Stimulated activated CD4-positive, alpha-beta T cell treated with anti-CD3 and anti-CD28 coated beads, Interleukin-4, amount 100 ng/mL, for 1 hour (primary cell): ENCODE results near the gene CYP2A6.
"Not testable (repeated sequence)": the region's sequence is repeated elsewhere in the genome, so short reads cannot be mapped to it uniquely, and the experiment has no call there.

Experiments used
- DNase-seq: peaks from one replicate; pipeline ENCODE4 v3.0.0-alpha.2; 2020

Gene CYP2A6

DNA sequence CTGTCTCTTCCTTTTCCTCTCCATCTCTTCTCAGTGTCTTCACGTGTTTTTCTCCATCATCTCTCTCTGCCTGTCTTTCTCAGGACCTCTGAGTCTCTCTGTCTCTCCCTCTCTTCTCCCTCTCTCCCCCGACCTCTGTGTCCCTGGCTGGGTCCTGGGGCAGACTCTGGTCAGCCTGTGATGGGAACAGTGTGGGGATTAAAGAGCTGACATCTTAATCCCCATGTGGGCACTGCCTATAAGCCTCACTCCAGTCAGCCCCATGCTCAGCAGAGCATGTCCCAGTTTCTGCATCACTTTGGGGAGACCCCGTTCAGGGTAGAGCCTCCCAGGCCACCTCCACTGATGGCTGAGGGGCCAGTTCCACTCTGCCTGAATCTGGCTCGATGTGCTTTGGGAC lies 35.0 kb downstream of the CYP2A6 start:
- DNase-seq, result no peak

DNA sequence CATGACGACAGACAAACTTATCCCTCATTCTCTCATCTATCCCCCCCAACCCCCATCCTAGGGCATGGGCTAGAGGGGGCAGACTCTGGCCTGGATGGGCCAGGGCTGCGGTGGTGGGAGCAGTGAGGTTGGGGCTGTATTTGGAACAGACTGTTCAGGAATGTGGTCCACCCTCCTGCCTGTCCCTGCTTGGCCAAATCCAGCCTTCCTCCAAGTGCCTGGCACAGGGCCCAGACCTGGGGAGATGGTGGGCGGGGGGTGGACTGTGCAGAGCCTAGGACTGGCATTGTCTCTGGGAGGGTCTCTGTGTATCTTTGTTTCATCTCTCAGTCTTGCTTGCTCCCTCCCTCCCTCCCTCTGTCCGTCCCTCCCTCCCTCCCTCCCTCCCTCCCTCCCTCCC lies 37.1 kb downstream of the CYP2A6 start:
- DNase-seq, result no peak

DNA sequence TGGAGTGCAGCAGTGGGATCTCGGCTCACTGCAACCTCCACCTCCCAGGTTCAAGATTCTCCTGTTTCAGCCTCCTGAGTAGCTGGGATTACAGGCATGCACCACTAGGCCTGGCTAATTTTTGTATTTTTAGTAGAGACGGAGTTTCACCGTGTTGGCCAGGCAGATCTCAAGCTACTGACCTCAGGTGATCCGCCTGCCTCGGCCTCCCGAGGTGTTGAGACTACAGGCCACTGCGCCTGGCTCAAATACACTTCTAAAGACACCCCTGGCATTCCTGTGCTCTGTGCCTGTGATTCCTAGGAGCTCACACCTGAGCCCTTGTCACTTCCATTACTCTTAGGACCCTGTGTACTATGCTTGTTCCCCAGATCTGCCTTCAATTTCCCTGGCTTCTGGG lies 37.7 kb downstream of the CYP2A6 start:
- DNase-seq, result not testable (repeated sequence)

DNA sequence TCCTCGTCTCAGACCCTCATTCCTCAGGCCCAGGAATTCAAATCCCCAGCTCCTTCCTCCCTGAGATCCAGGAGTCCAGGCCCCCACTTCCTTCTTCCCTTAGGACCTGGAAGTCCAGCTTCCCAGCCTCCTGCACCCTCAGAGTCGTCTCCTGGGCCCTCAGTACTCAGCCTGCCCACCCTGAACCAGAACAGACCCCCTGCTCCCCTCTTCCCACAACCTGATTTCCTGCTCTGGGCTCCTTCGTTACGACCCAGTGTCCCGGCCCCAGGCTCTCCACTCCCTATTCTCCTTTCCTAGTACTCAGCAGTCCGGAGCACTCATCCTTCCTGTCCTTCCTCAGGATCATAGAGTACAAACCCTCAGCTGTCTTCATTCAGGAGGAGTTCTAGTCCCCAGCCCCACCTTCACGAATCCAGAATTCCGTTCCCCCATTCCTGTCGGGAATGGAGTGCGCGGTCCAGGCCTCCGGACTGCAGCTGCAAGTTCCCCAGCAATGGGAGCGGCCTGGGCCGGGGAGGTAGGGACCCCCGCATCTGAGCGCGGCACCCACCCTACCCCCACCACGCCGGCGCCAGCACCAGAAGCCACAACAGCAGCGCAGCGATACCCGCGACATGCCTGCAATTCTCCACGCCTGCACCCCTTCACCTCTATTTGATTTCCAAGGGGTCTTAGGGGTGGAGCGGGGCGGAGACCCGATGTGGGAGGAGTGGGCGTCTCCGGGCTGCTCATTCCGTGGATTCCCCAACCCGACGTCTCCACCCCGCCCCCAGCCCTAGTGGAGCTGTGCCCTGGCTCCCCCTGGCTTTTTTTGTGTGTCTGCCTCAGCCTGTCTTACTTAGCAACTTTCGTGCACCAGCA lies 38.5 kb downstream of the CYP2A6 start:
- peak; percentile 41 for DNase-seq

DNA sequence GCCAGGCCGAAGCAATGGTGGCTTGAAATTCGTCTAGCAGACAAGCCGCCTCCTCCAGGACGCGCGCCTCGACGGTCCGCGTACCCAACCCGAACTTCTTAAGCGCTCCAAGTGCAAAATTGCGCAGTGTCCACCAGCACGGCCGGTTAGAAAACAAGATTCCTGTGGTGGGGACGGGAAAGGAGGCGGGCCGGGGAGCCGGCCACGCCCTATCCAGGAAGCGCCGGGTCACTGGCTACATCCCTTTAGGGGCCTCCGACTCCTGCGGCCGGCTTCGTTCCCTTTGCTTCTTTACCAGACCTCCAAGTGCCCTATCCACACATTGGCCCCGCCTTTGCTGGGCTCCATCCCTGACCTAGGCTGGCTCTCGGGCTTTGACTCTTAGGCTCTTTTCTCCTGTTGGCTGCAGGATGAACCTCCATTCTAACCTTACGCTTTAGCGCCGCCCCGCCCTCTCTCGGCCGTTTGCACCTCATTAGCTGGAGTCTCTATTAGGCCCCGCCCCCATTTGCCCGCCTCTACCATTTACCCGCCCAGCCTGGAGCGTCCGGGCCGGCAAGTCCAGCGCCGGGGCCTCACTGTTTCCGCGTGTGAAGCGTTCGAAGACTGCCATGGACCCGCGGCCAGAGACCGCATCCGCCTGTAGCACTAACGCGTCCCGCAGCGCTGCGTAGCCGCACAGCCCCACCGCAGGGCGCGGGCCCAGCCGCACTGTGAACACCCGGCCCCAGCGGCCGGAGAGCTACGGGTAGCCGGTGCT lies 39.4 kb downstream of the CYP2A6 start:
- not testable (repeated sequence) for DNase-seq

DNA sequence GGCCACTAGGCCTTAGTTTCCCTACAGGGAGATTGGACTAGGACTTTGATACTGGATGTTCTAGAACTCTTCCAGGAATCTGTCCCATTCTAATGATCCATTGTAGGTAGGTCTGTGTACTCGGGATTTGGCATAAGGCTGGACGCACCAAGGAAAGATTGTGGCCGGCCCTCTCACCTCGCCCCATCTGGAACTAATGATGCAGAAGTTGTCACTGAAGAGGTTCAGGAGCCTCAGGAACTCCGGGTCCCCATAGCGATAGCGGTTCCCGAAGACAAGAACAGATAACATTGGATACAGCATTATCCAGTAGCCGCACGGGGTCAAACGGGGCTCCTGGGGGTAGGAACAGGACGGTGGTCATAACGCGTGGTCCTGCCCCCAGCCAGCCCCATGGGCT lies 40.1 kb downstream of the CYP2A6 start:
- DNase-seq, result no peak

DNA sequence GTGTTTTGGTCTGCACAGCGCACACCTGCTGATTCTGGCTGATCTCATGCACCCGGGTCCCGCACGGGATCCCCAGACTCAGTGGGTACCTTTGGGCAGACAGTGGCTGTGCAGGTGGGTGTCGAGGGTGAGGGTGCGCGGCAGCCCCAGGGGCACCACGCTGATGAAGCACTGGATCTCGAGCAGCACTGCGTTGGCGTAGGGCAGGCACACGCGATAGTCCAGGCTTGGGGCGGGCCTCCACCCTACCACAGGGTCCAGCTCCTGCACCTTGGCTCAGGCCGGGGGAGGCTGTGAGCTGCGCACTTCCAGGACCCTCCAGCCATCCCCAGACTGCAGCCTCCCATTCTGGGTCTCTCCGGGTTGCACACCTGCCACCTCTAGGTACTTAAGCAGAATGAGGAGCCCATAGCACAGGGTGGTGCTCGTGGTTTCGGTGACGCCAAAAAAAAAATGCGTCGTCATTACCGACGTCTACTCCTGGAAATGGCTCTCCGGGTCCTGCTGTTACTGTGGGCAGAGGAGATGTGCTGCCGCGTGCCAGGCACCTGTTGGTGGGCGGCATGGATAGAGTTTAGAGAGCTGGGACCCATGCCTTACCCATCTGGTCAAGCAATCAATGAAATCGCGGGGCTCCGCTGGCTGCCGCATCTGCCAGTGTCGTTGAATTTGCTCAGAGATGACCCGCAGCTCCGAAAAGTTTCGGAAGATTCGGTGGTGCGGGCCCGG lies 40.7 kb downstream of the CYP2A6 start:
- no peak for DNase-seq

DNA sequence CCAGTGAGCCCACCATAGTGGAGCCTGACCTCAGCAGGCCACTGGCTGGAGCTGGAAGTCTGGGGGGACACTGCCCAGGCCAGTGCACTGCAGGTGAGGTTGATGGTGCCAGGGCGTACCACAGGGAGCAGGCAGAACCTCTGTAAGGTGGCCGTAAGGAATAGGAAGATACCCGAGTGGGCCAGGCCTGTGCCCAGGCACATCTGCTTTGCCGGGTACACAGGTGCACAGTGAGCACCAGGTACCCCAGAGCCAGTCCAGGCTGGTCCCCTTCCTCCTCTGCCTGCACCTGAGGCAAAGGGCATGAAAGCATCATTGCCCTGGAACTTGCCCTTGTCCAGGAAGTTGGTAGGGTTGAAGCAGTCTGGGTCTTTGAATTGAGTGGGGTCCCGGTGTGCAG lies 41.8 kb downstream of the CYP2A6 start:
- DNase-seq, result no peak

DNA sequence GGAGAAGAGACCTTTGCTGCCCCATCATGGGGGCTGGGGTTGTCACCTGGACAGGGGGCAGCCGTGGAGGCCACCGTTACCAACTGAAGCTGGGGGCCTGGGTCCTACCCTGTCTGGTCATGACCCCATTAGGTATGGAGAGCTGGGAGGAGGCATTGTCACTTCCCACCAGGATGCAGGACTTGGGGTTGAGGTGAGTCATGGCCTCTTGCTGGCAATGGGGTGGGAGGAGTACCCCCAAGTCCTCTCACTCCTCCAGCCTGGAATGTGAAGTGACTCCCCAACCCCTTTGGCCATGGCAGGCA lies 42.3 kb downstream of the CYP2A6 start:
- no peak for DNase-seq

DNA sequence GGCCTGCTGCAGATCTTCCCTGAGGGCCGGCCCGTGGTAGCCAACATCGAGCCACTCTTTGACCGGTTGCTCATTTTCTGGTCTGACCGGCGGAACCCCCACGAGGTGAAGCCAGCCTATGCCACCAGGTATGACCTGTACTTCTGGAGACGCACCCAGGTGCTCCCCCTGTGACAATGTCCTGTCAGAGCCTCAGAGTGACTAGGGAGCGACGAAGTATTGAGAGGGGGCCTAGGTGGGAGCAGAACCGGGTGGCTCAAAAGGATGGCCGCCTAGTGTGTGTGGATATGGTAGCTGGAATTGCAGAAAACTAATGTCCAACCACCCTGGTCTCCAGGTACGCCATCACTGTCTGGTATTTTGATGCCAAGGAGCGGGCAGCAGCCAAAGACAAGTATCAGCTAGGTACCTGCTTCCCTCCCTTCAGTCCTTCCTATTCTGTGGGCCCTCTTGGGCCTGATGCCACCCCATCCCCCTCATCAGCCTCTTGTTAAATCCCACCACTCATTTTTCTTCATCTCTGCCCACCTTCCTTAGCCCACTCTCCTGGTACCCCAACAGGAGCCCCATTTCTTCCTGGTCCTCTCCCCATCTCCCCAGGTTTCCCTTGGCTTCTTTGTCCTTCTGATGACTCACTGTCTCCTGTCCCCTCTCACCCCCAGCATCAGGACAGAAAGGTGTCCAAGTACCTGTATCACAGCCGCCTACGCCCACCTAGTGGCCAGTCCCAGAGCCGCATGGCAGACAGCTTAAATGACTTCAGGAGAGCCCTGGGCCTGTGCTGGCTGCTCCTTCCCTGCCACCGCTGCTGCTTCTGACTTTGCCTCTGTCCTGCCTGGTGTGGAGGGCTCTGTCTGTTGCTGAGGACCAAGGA lies 42.9 kb downstream of the CYP2A6 start:
- no peak for DNase-seq

DNA sequence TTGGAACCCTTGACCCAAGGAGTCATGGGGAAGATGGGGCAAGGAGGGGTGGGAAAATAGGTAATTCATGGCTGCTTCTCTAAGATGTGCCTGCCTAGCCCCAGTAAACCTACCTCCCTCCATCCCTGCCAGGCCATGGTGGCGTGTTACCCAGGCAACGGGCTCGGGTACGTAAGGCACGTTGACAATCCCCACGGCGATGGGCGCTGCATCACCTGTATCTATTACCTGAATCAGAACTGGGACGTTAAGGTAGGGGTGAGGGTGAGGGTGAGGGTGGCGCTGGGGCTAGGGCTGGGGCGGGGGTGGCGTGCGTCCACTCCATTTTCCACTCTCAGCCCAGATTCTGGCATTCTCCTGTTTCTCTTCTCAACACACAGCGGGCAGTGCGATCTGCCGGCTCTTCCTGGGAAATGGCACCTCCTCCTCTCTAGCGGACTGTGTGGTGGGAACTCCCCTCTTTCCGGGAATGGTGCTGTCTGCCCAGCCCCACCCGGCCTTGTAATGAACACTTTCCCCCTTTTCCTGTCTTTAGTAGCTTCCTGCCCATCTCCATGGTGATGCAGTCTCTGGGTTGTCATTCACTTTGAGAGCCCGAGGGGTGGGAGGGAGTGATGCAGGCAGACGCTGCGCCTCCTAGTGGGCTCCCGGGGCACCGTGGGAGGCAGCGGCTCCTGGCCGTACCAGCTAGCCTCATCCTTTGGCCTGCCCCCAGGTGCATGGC lies 43.7 kb downstream of the CYP2A6 start:
- DNase-seq, result peak; percentile 79

DNA sequence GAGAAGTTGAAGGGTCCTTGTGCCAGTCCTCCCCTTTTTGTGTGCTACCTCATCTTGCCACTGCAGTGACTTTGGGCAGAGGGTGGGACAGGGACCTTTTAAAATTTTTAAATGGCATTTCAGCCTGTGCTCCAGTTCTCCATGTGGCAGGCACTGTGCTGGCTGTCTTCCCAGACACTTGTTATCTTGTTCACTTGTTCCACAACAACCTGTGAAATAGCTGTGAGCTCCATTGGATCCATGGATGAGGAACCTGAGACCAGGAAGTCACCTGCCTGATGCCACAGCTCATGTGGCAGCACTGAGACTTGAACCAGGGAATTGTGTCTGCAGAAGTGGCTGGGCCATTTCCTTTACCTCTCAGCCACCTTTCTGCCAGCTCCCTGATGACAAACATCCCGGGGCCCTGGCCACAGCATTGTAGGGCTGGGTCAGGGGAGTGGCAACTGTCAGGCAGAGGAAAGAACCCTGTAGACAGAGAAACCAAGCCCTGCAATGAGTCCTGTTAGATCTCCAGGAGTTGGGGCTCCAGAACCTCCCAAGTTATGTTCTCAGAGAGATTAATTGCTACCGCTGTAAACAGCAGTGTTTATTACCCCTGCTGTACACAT lies 44.9 kb downstream of the CYP2A6 start:
- no peak for DNase-seq

DNA sequence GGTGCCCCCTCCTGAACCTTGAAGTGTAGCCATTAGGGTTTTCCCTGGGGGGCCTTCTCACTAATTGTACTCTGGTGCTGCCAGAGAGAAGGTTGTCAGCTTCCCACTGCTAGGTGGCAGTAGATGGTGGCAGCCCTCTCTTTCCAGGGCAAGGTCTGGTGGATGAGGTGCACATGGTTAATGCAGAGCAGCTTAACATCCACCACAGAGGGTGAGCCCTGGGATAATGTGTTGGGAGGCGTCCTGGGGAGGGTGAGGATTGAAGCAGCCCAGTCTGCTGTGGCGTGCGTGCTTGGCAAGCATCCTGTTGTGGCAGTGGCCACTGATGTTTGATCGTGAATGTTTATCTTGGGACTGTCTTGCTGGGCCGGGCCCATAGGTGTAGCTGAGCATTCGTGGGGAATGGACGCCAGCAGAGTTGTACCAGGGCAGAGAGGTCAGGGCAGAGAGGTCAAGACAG lies 45.4 kb downstream of the CYP2A6 start:
- no peak for DNase-seq

DNA sequence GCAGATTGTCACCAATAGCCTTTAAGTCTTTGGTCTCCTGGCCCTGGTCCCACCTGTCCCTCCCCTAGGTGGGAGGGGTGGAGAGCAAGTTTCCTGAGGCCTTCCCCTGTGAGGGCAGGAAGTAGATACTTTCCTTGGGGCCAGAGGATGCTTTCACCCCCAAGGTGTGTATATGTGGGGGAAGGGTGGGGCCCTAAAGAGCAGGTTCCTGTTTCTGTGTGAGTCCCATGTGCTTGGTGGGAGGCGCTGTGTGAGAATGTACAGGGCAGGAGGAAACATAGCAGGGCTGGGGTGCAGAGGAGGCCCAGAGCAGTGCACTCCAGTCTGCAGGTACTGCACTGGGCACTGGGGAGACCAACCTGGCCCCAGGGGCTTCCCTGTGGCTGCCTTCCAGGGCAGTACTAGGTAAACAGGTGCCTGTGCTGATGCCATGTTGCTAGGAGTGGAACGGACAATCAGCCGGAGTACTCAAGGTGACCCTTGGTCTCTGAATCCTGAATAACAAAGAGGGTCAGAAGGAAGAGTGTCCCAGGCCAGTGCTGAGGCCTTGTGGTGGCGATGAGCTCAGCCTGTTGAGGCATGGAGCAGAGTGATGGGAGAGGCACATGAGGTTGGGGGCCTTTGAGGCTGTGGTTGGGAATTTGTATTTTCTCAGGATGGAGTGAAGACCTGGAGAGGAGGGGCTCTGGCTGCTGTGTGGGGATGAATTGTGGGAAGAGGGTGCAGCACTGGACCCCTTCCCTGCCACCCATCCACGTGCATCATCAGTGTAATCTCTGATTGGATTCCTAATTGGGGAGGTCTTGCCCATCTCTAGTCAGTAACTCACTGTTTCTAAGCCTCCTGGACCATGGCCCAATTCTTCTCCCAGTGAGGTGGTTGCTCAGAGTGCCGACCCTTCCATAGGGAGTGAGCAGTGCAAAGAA lies 46.1 kb downstream of the CYP2A6 start:
- DNase-seq, result peak; percentile 46

DNA sequence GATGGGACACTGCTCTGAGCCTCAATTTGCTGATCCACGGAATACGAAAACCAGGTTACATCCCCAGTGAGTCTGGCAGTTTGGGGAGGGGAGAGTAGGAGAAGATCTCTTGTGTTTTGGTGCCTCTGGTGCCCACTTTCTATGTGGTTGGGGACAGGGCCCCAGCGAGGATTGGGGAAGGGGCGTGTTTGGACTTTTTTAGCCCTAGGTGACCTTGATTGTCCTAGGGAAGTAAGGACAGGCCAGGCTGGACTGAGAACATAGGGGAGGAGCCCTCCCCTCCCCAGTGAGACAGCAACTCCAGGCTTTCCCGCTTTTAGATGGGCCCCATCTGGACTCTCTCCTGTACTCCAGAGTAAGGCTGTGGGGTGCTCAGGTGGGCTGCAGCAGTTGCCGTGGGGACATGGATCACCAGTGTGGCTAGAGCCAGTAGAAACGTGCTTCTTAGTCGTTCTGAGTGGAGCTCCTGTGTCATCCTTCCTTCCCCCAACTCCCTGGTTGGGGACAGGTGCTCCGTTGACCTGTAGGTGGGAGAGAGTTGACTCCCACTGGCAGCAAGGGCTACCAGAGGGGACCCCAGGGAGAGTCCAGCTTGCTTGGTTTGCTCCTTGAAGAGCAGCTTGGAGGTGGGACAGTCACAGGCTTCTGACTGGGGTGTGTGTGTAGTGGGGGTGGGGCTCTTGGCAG lies 46.9 kb downstream of the CYP2A6 start:
- no peak for DNase-seq

DNA sequence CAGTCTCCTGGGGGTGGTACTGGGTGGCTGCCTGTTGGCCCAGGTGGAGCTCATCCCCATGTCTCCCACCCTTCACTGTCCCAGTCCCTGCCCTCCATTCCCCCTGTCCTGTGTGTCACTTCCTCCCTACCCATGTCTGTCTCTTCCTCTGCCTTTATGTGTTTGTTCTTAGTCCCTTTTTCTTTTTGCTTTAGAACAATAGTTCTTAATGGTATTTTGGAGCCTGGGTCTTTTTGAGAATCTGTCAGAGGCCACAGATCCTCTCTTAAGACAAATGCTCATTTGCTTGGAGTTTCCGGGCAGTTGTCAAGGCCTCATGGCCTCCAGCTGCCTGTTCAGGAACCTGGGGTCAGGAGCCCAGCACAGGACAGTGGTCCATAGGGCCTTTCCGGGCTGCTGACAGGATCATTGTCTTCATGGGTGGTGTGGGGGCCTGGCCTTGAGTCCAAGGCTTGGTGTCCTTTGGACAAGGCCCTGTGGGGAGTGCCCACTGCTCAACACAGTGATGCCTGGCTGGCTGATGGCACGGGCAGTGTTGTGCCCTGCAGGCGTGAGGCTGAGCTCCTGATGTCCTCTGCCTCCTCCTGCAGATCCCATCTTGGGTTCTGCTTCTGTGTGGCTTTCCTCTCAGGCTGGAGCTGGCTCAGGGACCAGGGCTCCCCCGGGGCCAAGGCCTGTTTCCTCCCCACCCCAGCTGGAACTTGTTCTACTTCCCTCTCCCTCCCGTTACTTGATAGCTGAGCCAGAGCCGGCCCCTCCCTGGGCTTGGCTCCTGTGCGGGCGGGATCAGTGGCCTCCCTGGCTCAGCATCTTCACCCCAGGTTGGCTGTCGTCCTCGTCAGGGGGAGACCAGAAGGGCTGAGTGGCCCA lies 47.7 kb downstream of the CYP2A6 start:
- DNase-seq, result no peak

DNA sequence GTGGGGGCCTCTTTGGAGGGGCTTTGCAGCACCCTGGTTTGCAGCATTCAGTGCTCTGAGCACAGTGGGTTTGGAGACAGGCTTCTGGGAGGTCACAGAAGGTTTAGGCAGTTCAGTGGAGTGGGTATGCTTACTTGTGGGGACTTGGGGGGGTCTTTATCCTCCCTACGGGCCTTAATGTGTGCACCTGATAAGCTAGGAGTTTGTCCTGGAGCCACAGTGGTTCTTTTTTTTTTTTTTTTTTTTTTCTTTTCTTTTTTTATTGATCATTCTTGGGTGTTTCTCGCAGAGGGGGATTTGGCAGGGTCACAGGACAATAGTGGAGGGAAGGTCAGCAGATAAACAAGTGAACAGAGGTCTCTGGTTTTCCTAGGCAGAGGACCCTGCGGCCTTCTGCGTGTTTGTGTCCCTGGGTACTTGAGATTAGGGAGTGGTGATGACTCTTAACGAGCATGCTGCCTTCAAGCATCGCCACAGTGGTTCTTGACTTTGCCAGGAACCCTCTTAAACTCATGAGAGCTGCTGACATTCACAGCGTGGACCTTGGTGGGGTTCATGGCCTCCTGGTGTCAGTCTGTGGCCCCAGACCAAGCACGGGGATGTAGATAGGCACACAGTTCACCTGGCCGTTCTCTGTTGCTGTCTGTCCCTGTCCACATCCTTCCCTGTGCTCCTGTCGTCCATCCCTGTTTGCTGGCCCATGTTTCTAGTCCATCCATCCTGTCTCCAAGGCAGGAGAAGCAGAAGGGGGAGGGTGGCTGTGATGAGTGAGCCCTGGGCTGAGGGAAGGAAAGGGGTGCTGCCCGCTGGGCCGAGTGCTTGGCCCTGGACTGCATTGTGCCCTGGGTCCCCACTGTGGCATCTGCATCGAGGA lies 48.6 kb downstream of the CYP2A6 start:
- no peak for DNase-seq

DNA sequence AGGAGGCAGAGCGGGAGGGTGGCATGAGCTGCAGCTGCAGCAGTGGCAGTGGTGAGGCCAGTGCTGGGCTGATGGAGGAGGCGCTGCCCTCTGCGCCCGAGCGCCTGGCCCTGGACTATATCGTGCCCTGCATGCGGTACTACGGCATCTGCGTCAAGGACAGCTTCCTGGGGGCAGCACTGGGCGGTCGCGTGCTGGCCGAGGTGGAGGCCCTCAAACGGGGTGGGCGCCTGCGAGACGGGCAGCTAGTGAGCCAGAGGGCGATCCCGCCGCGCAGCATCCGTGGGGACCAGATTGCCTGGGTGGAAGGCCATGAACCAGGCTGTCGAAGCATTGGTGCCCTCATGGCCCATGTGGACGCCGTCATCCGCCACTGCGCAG lies 49.3 kb downstream of the CYP2A6 start:
- DNase-seq, result no peak
